Aorta (tissue), 5 donors: ENCODE results near the gene AK8. TPM values are rescaled to one million over a fixed set of nuclear protein-coding genes. Genes with fewer than 3 reads are reported as not detected.
A peak's percentile ranks its signal among the peaks of the same experiment; 100 is the strongest.

Experiments used
- ATAC-seq: fragments of 200-7000 bp; cut with Tn5 transposase; one replicate; pipeline ENCODE4 v1.9.1; 2022; ENCODE audit warnings: moderate library complexity; ENCODE audit not compliant: low FRiP score
- DNase-seq, 2 donors: peaks; one replicate each; pipeline ENCODE4 v3.0.0-alpha.2; 2020
- H3K27ac ChIP-seq, 2 donors: one replicate each; pipeline ENCODE4 v1.5.1; 2013; ENCODE audit warnings: low read length in 2 of 2, mild to moderate bottlenecking in 2 of 2, moderate library complexity in 2 of 2, control low read depth in 1 of 2, inconsistent platforms in 1 of 2, low read depth in 1 of 2
- H3K27me3 ChIP-seq, 2 donors: one replicate each; pipeline ENCODE4 v1.6.1; 2013; ENCODE audit warnings: control low read depth in 1 of 2, low read length in 1 of 2, mild to moderate bottlenecking in 1 of 2, moderate library complexity in 1 of 2; ENCODE audit not compliant: insufficient read depth in 2 of 2, control insufficient read depth in 1 of 2
- H3K36me3 ChIP-seq, 2 donors: one replicate each; pipeline ENCODE4 v1.6.1; 2013; ENCODE audit warnings: control low read depth in 1 of 2, low read length in 1 of 2, mild to moderate bottlenecking in 1 of 2; ENCODE audit not compliant: insufficient read depth in 2 of 2, control insufficient read depth in 1 of 2
- H3K4me1 ChIP-seq, 2 donors: one replicate each; pipeline ENCODE4 v1.6.1; 2013; ENCODE audit warnings: low read length in 2 of 2, control low read depth in 1 of 2, mild to moderate bottlenecking in 1 of 2, moderate library complexity in 1 of 2; ENCODE audit not compliant: insufficient read depth in 2 of 2, control insufficient read depth in 1 of 2
- H3K4me3 ChIP-seq, 2 donors: one replicate each; pipeline ENCODE4 v1.5.1; 2013; ENCODE audit warnings: low read length in 2 of 2, control low read depth in 1 of 2, mild to moderate bottlenecking in 1 of 2
- H3K9me3 ChIP-seq: one replicate; pipeline ENCODE4 v1.6.1; 2013; ENCODE audit warnings: mild to moderate bottlenecking, low read length; ENCODE audit not compliant: control insufficient read depth
- WGBS, 2 donors: extraction: QIAGEN DNeasy Blood & Tissue Kit; methylation state at CpG; one replicate each; pipeline ENCODE4 v1.1.7; 2013; 5-methylcytosine and 5-hydroxymethylcytosine counted together
- intact Hi-C, 2 donors: fragments of 100-400 bp; cut with DNase I; formaldehyde crosslinking; loops; one replicate each; pipeline versions ENCODE4 v1.14.2 to v1.15.0; 2022
- polyA plus RNA-seq, 2 donors: library from polyadenylated mRNA; stranded (reverse); fragments of 200-250 nt; gene quantifications; one replicate each; pipeline ENCODE4 v1.2.3, GENCODE V29; 2013
- total RNA-seq, 2 donors: library from RNA; stranded (reverse); fragmentation: NEBNext Ultra II Directional; extraction: Animal tissue kit (Norgen Biotek cat#: 25700); gene quantifications; one replicate each; pipeline ENCODE4 v1.2.1, GENCODE V29; 2021
- donor health status: healthy with polysubstance abuse.
- donor health status: Bipolar disorder and iron deficiency.
- donor health status: DM: no; HTN: no; CAD: no.
- donor health status: DM: no; HTN: no; CAD: no.
- donor health status: DM: yes; HTN: yes; CAD: no.

AK8 gene
- total and polyA plus RNA-seq, 4 donors = 0.38 to 0.72 (median 0.71) TPM; not detected in 1

- H3K4me1 ChIP-seq = no peaks in the 10 kb centered on the region
- H3K27me3 ChIP-seq = no peaks in the 10 kb centered on the region
- H3K9me3 ChIP-seq = no peaks in the 10 kb centered on the region
- intact Hi-C loops = no loop called here
- H3K36me3 ChIP-seq = no peaks in the 10 kb centered on the region
- no peak for ATAC-seq
- DNase-seq = peak in 1 of 2 donors; percentile 51
- H3K4me3 ChIP-seq = no peak overlapping the region
- H3K27ac ChIP-seq = no peak overlapping the region
- 49 to 50% methylated on average over 17 of the region's 17 CpGs for WGBS, 2 donors
Measured at GRCh38 chr9:132732326-132733259, 145.5 kb downstream of the AK8 start.

- ATAC-seq (no peak), DNase-seq (peak in 1 of 2 donors; percentile 35)
- intact Hi-C loops = no loop called here
- Histone ChIP-seq H3K9me3 (no peaks in the 10 kb centered on the region), H3K4me3 (no peak overlapping the region), H3K4me1 (no peaks in the 10 kb centered on the region), H3K27ac (no peak overlapping the region), H3K27me3 (no peaks in the 10 kb centered on the region), H3K36me3 (no peaks in the 10 kb centered on the region)
- 72 to 83% methylated on average over 3 of the region's 3 CpGs for WGBS, 2 donors
Measured at GRCh38 chr9:132731230-132731629, 146.9 kb downstream of the AK8 start.

- ATAC-seq = no peak
- 75 to 78% methylated on average over 16 of the region's 16 CpGs for whole genome bisulfite sequencing, 2 donors
- H3K27ac ChIP-seq = no peak overlapping the region
- H3K4me1 ChIP-seq = no peaks in the 10 kb centered on the region
- H3K4me3 ChIP-seq = no peak overlapping the region
- peak in 1 of 2 donors; percentile 48 for DNase-seq
- intact Hi-C loops = no loop called here
- no peaks in the 10 kb centered on the region for H3K27me3 ChIP-seq
- no peaks in the 10 kb centered on the region for H3K36me3 ChIP-seq
- H3K9me3 ChIP-seq = no peaks in the 10 kb centered on the region
Measured at GRCh38 chr9:132730054-132731033, 147.7 kb downstream of the AK8 start.

DNA sequence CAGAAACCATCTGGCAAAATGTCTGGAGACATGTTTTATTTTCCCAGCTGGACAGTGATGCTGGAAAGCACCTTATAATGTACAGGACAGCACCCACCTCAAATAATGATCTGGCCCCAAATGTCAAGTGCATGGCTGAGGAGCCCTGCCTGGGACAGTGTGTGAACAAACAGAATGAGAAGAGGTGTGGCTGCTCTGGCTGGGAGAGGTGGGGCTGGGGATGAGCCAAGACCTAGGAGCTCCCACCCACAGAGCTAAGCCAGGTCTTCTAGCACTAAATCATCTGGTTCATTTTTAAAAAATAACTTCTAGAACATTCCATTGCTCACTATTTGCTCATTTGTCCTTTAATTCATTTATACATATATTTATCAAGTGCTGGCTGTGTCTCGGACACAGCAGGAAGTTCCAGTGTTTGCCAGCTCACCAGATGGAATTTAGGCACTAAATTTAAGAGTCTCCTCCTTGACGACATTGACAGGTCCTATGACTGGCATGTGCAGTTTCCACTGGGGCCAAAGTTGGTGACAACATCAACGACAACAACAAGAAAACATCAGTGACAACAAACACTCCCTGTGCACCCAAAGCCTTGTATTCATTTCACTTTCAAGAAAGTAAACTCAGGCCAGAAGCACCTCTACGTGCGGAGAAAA, 148.7 kb downstream of the AK8 start:
- intact Hi-C loops = no loop called here
- H3K36me3 ChIP-seq = no peaks in the 10 kb centered on the region
- ATAC-seq (no peak), DNase-seq (no peak)
- no peaks in the 10 kb centered on the region for H3K9me3 ChIP-seq
- no peak overlapping the region for H3K4me3 ChIP-seq
- 53 to 56% methylated on average over 5 of the region's 5 CpGs for WGBS, 2 donors
- H3K27ac ChIP-seq = no peak overlapping the region
- no peaks in the 10 kb centered on the region for H3K4me1 ChIP-seq
- H3K27me3 ChIP-seq = no peaks in the 10 kb centered on the region

DNA sequence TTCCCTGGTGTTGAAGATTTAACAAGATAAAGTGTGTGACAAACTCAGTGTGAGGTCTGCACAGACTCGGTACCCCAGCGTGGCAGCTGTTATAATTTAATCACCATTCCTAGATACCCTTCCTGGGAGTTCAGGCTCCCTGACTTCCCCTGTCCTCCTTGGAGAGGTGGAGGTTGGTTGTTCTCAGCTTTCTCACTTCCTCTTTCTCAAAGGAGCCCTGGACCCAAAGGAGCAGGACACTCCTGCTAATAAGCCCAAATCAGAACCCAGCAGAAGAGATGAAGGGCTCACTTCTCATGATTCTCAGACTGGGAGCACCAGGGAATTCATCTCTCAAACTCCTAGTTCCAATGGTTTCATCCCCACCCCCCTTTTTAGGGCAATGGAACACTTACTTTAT, 149.6 kb downstream of the AK8 start:
- Histone ChIP-seq H3K27ac (no peak overlapping the region), H3K36me3 (no peaks in the 10 kb centered on the region), H3K9me3 (no peaks in the 10 kb centered on the region), H3K4me1 (no peaks in the 10 kb centered on the region), H3K4me3 (no peak overlapping the region), H3K27me3 (no peaks in the 10 kb centered on the region)
- DNase-seq (no peak), ATAC-seq (no peak)
- WGBS, 2 donors = 50 to 56% methylated on average over 2 of the region's 2 CpGs
- intact Hi-C loops = no loop called here

- no peaks in the 10 kb centered on the region for H3K36me3 ChIP-seq
- no peak overlapping the region for H3K27ac ChIP-seq
- intact Hi-C loops = no loop called here
- no peak for DNase-seq
- H3K9me3 ChIP-seq = no peaks in the 10 kb centered on the region
- no peak for ATAC-seq
- H3K27me3 ChIP-seq = no peaks in the 10 kb centered on the region
- WGBS, 2 donors = 74 to 83% methylated on average over 5 of the region's 5 CpGs
- no peaks in the 10 kb centered on the region for H3K4me1 ChIP-seq
- H3K4me3 ChIP-seq = no peak overlapping the region
Measured at GRCh38 chr9:132728071-132728470, 150.0 kb downstream of the AK8 start.

- intact Hi-C loops = no loop called here
- DNase-seq (no peak), ATAC-seq (no peak)
- 63 to 68% methylated on average over 8 of the region's 8 CpGs for WGBS, 2 donors
- Histone ChIP-seq H3K4me1 (no peaks in the 10 kb centered on the region), H3K4me3 (no peak overlapping the region), H3K27ac (no peak overlapping the region), H3K36me3 (no peaks in the 10 kb centered on the region), H3K9me3 (no peaks in the 10 kb centered on the region), H3K27me3 (no peaks in the 10 kb centered on the region)
Measured at GRCh38 chr9:132726576-132727130, 151.4 kb downstream of the AK8 start.

- H3K36me3 ChIP-seq = no peaks in the 10 kb centered on the region
- ATAC-seq (no peak), DNase-seq (no peak)
- no peak overlapping the region for H3K4me3 ChIP-seq
- no peaks in the 10 kb centered on the region for H3K27me3 ChIP-seq
- no peaks in the 10 kb centered on the region for H3K9me3 ChIP-seq
- intact Hi-C loops = no loop called here
- 91 to 94% methylated on average over 13 of the region's 13 CpGs for WGBS, 2 donors
- H3K4me1 ChIP-seq = no peaks in the 10 kb centered on the region
- no peak overlapping the region for H3K27ac ChIP-seq
Measured at GRCh38 chr9:132725306-132725705, 152.8 kb downstream of the AK8 start.
